ENCODE measurements around the gene PKDREJ.

DNA sequence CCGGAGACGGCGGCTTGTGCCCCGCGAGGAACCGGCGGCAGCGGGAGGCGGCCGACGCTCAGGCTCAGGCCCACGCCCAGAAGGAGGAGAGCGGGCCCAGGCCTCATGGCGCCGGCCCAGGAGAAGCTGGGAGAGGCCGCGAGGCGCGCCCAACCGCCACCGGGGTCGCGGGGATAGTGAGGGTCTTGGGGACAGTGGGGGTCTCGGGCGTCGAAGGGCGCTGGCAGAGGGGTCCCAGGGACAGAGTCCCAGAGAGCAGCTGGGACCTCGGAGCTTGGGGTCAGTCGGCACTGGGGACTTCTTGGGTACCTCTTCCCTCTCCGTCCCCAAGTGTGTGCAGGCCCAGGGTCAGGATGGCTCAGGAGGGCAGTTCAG is at the start of gene PKDREJ:
- TF ChIP-seq YY1 (IDR thresholded peaks at IDR 0.05; ENCODE audit: insufficient read depth, insufficient read length) (no peak), SUZ12 (IDR thresholded peaks at IDR 0.05; ENCODE audit: extremely low read depth, insufficient read depth, insufficient read length) (no peak), ZNF274 (IDR thresholded peaks at IDR 0.05; ENCODE audit: low read depth, low read length) (no peak)
